Astrocyte (in vitro differentiated cells and primary cell): ENCODE data around the gene TBATA.

Experiments
- CTCF ChIP-seq: IDR thresholded peaks from 2 replicates; pipeline ENCODE4 v1.5.1; 2011; ENCODE audit warnings: low read depth, mild to moderate bottlenecking, inconsistent platforms, low read length, moderate library complexity; ENCODE audit not compliant: insufficient read depth
- EZH2 ChIP-seq: IDR thresholded peaks from 2 replicates; pipeline ENCODE4 v1.6.1; 2012; ENCODE audit warnings: mild to moderate bottlenecking, low read length, inconsistent platforms; ENCODE audit not compliant: insufficient read depth

DNA sequence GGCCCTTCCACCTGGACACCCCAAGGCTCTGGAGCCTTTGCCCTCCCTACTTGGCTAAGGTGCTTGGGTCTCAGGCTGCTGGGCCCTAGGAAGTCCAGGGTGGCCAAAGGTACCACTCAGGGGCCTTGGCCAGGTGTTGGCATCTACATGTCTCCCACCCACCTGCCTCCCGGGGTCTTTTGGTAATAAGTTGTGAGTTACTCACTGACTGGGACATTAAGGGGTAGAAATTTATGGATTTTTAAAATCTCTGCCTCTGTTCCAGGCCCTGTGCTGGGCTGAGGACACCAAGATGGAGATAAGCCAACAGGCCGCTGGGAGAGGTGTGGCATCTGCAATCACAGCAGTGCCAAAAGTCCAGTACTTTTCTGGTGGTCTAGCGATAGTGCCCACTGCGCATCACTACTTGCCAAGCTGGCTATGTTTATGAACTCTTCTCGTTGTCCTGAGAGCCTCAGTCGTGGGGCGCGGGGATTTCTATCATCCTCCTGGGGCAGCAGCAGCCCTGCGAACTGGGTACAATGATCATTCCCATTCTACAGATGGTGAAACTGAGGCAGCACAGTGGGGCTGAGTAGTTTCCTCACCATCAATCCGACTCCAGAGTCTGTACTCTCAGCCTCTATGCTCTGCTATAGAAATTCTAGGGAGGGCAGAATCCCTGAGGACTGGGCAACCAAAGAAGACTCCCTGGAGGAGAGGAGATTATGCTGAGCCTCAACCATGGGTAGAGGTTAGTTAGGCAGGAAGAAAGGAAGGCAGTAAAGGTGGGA, 36.2 kb downstream of the TBATA start:
- no peak for TF ChIP-seq CTCF
- no peak for TF ChIP-seq EZH2
